HG03378 (cell line): ENCODE measurements around the gene CALD1.
A peak's percentile ranks its signal among the peaks of the same experiment; 100 is the strongest.

Source experiments
- ATAC-seq: cut with Tn5 transposase; IDR thresholded peaks from one replicate; pipeline ENCODE4 v1.9.1; 2021; ENCODE audit warnings: mild to moderate bottlenecking, moderate library complexity; ENCODE audit not compliant: unreplicated experiment

Gene CALD1

DNA sequence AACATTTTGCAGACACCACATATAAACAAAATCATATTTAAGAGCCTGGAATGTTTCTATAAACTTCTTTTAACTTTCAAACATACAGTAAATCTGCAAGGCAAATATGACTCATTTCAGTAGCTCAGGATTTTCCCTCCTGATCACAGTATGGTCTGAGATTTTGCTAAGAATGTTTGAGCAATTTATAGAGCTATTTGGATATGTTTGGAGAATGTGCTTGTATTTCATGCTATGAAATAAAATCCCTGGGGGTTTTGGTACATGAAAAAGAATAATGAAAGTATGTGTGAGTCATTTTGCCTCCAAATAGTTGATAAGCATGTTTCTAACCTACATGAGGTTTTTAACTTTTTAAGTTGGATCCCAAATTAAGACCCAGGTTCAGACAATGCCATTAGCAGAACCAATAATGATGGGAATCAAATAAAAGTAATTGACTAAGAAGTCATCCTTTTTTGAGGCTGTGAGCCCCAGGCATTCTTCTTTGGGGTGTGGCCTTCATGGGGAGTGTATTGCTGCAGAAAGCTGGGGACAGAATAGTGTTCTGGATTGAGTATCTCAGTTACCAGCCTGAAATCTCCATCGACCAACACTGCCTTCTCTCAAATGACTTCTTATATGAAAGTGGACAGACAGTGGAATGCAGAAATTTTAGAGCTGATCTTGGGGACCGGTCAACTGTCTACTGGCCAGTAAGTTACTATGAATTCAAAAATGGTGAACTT is 140.8 kb downstream of the CALD1 start:
- peak; percentile 52 for ATAC-seq

DNA sequence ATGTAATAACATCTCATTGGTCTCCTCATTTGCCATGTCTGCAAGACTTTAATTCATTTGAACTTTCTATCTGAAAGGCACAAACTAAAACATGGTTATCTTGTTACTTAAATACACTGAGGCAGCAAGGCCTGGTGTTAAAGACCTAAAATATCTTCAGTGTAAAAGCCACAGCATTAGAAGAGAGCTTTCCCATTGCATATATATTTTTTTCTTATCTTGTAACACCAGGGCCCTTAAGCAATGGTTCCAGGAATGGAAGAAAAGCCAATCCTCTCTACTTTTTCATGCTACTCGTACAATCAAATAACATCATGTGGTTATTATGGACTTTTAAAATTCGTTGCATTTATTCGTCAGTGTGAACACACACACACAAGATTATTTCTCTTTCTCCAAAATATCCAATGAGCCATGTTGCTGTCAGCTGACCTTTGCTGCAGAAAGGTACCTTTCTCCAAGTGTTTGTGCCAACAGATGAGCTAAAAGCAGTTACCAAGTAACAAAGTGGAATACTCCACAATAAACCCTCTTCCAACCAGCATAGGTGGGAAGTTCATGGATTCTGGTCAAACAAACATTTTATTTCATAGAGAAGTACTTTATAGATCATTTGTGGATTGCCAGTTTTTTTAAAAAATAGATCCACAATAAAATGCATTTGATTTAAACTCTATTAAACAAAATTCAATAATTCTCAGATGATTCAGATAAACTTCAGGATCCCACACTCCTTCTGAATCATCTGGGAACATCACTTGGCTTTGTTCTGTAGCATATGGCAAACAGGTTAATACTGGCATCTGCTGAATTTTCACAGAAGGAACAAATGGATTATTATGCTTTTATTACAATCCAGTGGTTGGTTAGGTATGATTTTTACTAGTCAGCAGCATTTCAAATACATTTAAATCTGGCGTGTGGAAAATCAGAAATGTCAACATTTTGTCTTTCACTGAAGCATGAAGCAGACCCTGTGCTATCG is 143.6 kb downstream of the CALD1 start:
- no peak for ATAC-seq

DNA sequence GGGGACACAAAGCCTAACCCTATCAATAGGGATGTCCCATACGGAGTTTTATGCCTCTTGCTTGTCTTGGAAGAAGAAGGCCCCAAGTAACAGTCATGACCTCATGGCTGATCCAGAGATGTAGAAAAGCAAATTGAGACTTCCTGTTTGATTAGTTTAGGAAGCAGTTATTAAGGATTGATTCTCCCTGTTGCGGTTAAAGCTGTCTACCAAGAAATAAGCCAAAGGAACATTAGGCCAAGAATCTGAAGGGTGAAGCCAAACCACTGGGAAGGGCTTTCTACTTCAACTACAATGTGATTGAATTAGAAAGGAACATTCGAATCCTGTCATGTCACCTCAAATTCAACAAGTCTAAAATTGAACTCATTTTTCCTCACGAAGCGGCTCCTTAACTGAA is 146.3 kb downstream of the CALD1 start:
- no peak for ATAC-seq

- ATAC-seq: no peak
Observed at GRCh38 chr7:134926396-134926795, 147.0 kb downstream of the CALD1 start.

- no peak for ATAC-seq
Observed at GRCh38 chr7:134927076-134927475, 147.6 kb downstream of the CALD1 start.

GRCh38 chr7:134927723-134928122 is 148.3 kb downstream of the CALD1 start:
- ATAC-seq: no peak

DNA sequence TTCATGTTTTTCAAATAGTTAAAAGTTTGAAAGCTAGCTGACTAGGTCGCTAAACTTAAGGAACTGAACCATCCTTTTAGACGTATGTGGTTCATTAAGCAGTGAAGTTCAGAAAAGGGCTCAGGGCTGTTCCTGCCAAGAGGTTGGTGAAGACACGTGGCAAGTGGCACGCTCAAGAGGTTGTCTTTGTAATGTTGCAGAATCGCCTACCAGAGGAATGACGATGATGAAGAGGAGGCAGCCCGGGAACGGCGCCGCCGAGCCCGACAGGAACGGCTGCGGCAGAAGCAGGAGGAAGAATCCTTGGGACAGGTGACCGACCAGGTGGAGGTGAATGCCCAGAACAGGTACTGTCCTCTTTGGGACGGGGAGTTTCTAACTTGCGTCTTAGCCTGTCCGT is 149.1 kb downstream of the CALD1 start:
- no peak for ATAC-seq

- ATAC-seq: no peak
Observed at GRCh38 chr7:134931487-134931886, 152.1 kb downstream of the CALD1 start.

GRCh38 chr7:134932707-134933370 is 153.4 kb downstream of the CALD1 start:
- ATAC-seq: peak; percentile 74

- ATAC-seq: no peak
Observed at GRCh38 chr7:134933460-134934068, 154.1 kb downstream of the CALD1 start.

- ATAC-seq: no peak
Observed at GRCh38 chr7:134935701-134936100, 156.3 kb downstream of the CALD1 start.

GRCh38 chr7:134936893-134937510 is 157.6 kb downstream of the CALD1 start:
- no peak for ATAC-seq

- no peak for ATAC-seq
Observed at GRCh38 chr7:134938141-134938540, 158.7 kb downstream of the CALD1 start.

- ATAC-seq: no peak
Observed at GRCh38 chr7:134939136-134939535, 159.7 kb downstream of the CALD1 start.

DNA sequence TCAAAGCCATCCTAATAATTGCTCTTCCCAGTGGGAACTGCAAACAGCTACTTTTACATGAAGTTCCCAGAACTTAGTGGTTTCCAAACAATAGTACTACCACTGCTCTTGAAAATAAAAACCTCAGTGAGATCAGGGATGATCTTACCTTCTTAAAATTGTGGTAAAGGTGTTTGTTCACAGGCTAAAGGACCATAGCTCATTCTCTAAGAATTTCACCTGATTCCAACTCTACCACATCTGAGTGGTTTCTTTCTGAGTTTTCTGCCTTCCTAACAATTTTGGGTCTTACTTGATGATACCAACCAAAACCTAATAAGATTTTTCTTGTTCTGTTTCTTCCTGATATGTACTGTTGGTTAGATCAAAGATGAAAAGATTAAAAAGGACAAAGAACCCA is 161.3 kb downstream of the CALD1 start:
- ATAC-seq: no peak

DNA sequence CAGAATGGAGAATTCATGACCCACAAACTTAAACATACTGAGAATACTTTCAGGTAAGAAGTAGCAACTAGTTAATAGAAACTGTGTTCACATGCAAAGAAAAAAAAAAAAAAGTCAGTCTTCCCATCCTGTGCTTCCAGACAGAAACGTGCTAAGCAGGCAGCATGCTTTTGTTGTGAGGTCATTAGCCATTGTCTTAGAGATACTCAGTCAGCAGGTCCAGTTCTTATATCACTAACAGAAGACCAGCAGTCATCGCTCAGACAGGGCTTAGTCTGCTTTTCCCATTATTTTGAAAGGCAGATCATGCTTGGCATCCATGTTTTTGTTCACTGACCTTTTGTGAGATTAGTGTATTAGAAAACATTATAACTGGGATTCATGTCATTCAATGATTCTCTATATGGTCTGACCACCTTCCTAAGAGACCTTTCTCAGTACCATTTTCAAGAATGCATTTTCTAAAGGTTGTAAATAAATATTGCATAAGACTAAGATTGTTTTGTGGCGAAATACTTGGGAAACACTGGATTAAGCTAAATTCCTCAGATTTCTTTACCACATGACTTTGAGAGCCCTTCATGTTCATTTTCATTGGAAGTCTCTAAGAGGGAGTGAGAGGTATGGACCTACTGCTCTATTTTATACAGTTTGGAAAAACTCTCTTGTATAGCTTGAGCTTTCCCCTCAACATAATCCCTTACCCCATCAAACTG is 161.9 kb downstream of the CALD1 start:
- no peak for ATAC-seq

GRCh38 chr7:134941952-134942351 is 162.5 kb downstream of the CALD1 start:
- ATAC-seq: no peak

- no peak for ATAC-seq
Observed at GRCh38 chr7:134942690-134943466, 163.4 kb downstream of the CALD1 start.

GRCh38 chr7:134943785-134944400 is 164.5 kb downstream of the CALD1 start:
- ATAC-seq: no peak
